Stimulated activated CD4-positive, alpha-beta T cell treated with anti-CD3 and anti-CD28 coated beads, Interleukin-1b, Interleukin-23, amount 100 ng/mL, for 4 hours (primary cell): ENCODE measurements around the gene RNGTT.
A peak's percentile ranks its signal among the peaks of the same experiment; 100 is the strongest.
"Not testable (repeated sequence)": the region's sequence is repeated elsewhere in the genome, so short reads cannot be mapped to it uniquely, and the experiment has no call there.

ENCODE experiments used
- DNase-seq, 2 donors: peaks; one replicate each; pipeline ENCODE4 v3.0.0-alpha.2; 2020; ENCODE audit warnings: low read depth in 2 of 2

RNGTT gene

GRCh38 chr6:88963139-88964090 is at the start of gene RNGTT:
TSS of gene RNGTT (minus strand) at chr6:88963618. CDS start at chr6:88963409, 209 bp downstream.
- peak; percentile 98 to 99 for DNase-seq

- DNase-seq = no peak
Measured at GRCh38 chr6:89011436-89011835, 48.0 kb upstream of the RNGTT start.

GRCh38 chr6:89010825-89011224 is 47.4 kb upstream of the RNGTT start:
- DNase-seq = no peak

- no peak for DNase-seq
Measured at GRCh38 chr6:89009624-89010059, 46.2 kb upstream of the RNGTT start.

GRCh38 chr6:89008815-89009374 is 45.5 kb upstream of the RNGTT start:
- no peak for DNase-seq

GRCh38 chr6:89008001-89008814 is 44.8 kb upstream of the RNGTT start:
- no peak for DNase-seq

GRCh38 chr6:89007209-89008000 is 44.0 kb upstream of the RNGTT start:
- DNase-seq = no peak

GRCh38 chr6:89002523-89002922 is 39.1 kb upstream of the RNGTT start:
- DNase-seq = no peak

GRCh38 chr6:88997327-88997726 is 33.9 kb upstream of the RNGTT start:
- DNase-seq = no peak

GRCh38 chr6:88992741-88993552 is 29.5 kb upstream of the RNGTT start:
- no peak for DNase-seq

GRCh38 chr6:88989215-88989614 is 25.8 kb upstream of the RNGTT start:
- DNase-seq = no peak

GRCh38 chr6:88987922-88988321 is 24.5 kb upstream of the RNGTT start:
- DNase-seq = no peak

GRCh38 chr6:88985901-88986300 is 22.5 kb upstream of the RNGTT start:
- no peak for DNase-seq

- no peak for DNase-seq
Measured at GRCh38 chr6:88984606-88985005, 21.2 kb upstream of the RNGTT start.

- DNase-seq = no peak
Measured at GRCh38 chr6:88984152-88984551, 20.7 kb upstream of the RNGTT start.

- no peak for DNase-seq
Measured at GRCh38 chr6:88983532-88983931, 20.1 kb upstream of the RNGTT start.

- DNase-seq = not testable (repeated sequence)
Measured at GRCh38 chr6:88983129-88983528, 19.7 kb upstream of the RNGTT start.

- DNase-seq = peak in 1 of 2 donors; percentile 15
Measured at GRCh38 chr6:88982720-88983119, 19.3 kb upstream of the RNGTT start.

- DNase-seq = no peak
Measured at GRCh38 chr6:88975369-88975768, 12.0 kb upstream of the RNGTT start.
